GM12878 (cell line): Measurements from ENCODE around the gene JRKL. TPM values are rescaled to one million over a fixed set of nuclear protein-coding genes. Genes with fewer than 3 reads are reported as not detected.

ENCODE experiments used
- ATAC-seq: fragments of 200-7000 bp; cut with Tn5 transposase; 3 replicates; pipeline ENCODE4 v1.9.1; 2020; ENCODE audit warnings: mild to moderate bottlenecking, moderate library complexity
- BruUV-seq: library from RNA; stranded (reverse); fragments of 400-500 nt; replicated peaks from 2 replicates; lab custom pipeline; 2021; lab: Mats Ljungman, UMichigan
- CTCF ChIA-PET: fragments of 300-600 bp; sonication (Branson Sonifier 250); formaldehyde crosslinking; extraction: SDS; loops from one replicate; lab custom pipeline; 2021; ENCODE audit warnings: inconsistent platforms; lab: Yijun Ruan, JAX
- POLR2A ChIA-PET: fragments of 350-600 bp; formaldehyde crosslinking; extraction: SDS; loops from one replicate; lab custom pipeline; 2021; ENCODE audit warnings: inconsistent platforms; lab: Charles Lee
- RAD21 ChIA-PET: fragments of 300-600 bp; sonication (Branson Sonifier 250); formaldehyde crosslinking; loops from one replicate; lab custom pipeline; 2023; ENCODE audit warnings: antibody characterized with exemption; ENCODE audit not compliant: unreplicated experiment; lab: Charles Lee
- SMC1A ChIA-PET: fragments of 300-600 bp; sonication (Branson Sonifier 250); formaldehyde crosslinking; loops from one replicate; lab custom pipeline; 2023; ENCODE audit not compliant: unreplicated experiment, uncharacterized antibody; lab: Charles Lee
- DNase-seq: peaks from one replicate; pipeline ENCODE4 v3.0.0-alpha.2; 2011; ENCODE audit warnings: low read depth, low spot score
- FAIRE-seq: peaks from 3 replicates; lab custom pipeline; 2011; peaks lifted over from hg19 to GRCh38; lab: Jason Lieb, UNC
- H2AFZ ChIP-seq: 2 replicates; pipeline ENCODE4 v1.6.0; 2011; ENCODE audit warnings: low read depth, low read length, control low read depth; ENCODE audit not compliant: control insufficient read depth
- H3K27ac ChIP-seq: 2 replicates; pipeline ENCODE4 v1.5.1; 2011; ENCODE audit warnings: control low read depth; ENCODE audit not compliant: control insufficient read depth, insufficient read depth
- H3K27me3 ChIP-seq, 2 experiments: replicated peaks in 1 of 2; 2 replicates each; pipeline versions ENCODE4 v1.6.0 to v1.6.1; 2011; ENCODE audit warnings: low read length in 1 of 2; ENCODE audit not compliant: control insufficient read depth in 2 of 2, insufficient read depth in 2 of 2
- H3K36me3 ChIP-seq, 2 experiments: 2 replicates each; pipeline ENCODE4 v1.5.1; 2011; ENCODE audit warnings: low read length in 1 of 2; ENCODE audit not compliant: control insufficient read depth in 2 of 2, insufficient read depth in 2 of 2
- H3K4me1 ChIP-seq: 2 replicates; pipeline ENCODE4 v1.6.1; 2011; ENCODE audit warnings: mild to moderate bottlenecking, low read length, moderate library complexity, mixed read lengths; ENCODE audit not compliant: control insufficient read depth, insufficient read depth
- H3K4me2 ChIP-seq: 2 replicates; pipeline ENCODE4 v1.6.0; 2011; ENCODE audit warnings: control low read depth; ENCODE audit not compliant: control insufficient read depth, insufficient read depth
- H3K4me3 ChIP-seq: fragments of 200-600 bp; sonication (generic); 2 replicates; pipeline ENCODE4 v1.5.1; 2016
- H3K79me2 ChIP-seq: 2 replicates; pipeline ENCODE4 v1.6.0; 2011; ENCODE audit warnings: low read length; ENCODE audit not compliant: control insufficient read depth, insufficient read depth
- H3K9ac ChIP-seq: 2 replicates; pipeline ENCODE4 v1.8.0; 2011; ENCODE audit warnings: low read length, control low read depth, mixed read lengths; ENCODE audit not compliant: control insufficient read depth, insufficient read depth
- H3K9me3 ChIP-seq: replicated peaks from 3 replicates; pipeline ENCODE4 v1.5.1; 2011; ENCODE audit warnings: mild to moderate bottlenecking, low read length; ENCODE audit not compliant: control insufficient read depth, insufficient read depth
- H4K20me1 ChIP-seq: 2 replicates; pipeline ENCODE4 v1.6.0; 2011; ENCODE audit not compliant: control insufficient read depth, insufficient read depth
- CBX5 ChIP-seq: sonication (generic); IDR thresholded peaks from 2 replicates; pipeline ENCODE4 v1.6.1; 2016; ENCODE audit warnings: low read depth, moderate library complexity, mild to moderate bottlenecking, inconsistent platforms
- EGR1 ChIP-seq, 2 experiments: IDR thresholded peaks; 1 replicate in 1 of 2; 2 replicates in 1 of 2; pipeline ENCODE4 v1.6.1; 2011 to 2012; ENCODE audit warnings: low read depth in 2 of 2, low read length in 2 of 2, borderline replicate concordance in 1 of 2, mild to moderate bottlenecking in 1 of 2, moderate library complexity in 1 of 2
- JUND ChIP-seq: IDR thresholded peaks from 2 replicates; pipeline ENCODE4 v1.6.1; 2012; ENCODE audit warnings: low read depth, mild to moderate bottlenecking, low read length, improper control_type of control experiment, moderate library complexity
- POLR2AphosphoS2 ChIP-seq: IDR thresholded peaks from 2 replicates; pipeline ENCODE4 v1.6.1; 2011; ENCODE audit warnings: low read depth, mild to moderate bottlenecking, low read length, improper control_type of control experiment, moderate library complexity
- SMAD5 ChIP-seq: IDR thresholded peaks from 2 replicates; pipeline ENCODE4 v1.6.1; 2016; ENCODE audit warnings: antibody characterized with exemption, low read depth
- STAT3 ChIP-seq: IDR thresholded peaks from 2 replicates; pipeline ENCODE4 v1.6.1; 2011; ENCODE audit warnings: low read depth, low read length, improper control_type of control experiment
- ZNF217 ChIP-seq: fragments of 450-650 bp; IDR thresholded peaks from 2 replicates; pipeline ENCODE4 v1.6.1; 2017; ENCODE audit warnings: antibody characterized with exemption, mild to moderate bottlenecking
- WGBS: methylation state at CpG from one replicate; pipeline ENCODE4 v1.1.6; 2016; ENCODE audit warnings: low lambda C conversion rate; ENCODE audit not compliant: insufficient replicate concordance, insufficient coverage; ENCODE audit errors: missing lambda C conversion rate; 5-methylcytosine and 5-hydroxymethylcytosine counted together
- in situ Hi-C: fragments of 300-500 bp; cut with MboI; formaldehyde crosslinking; loops from 9 replicates; pipeline ENCODE4 v1.14.3; 2018; ENCODE audit warnings: mixed read lengths
- intact Hi-C: fragments of 100-400 bp; cut with micrococcal nuclease; formaldehyde crosslinking; loops from one replicate; pipeline ENCODE4 v1.14.2; 2022; ENCODE audit not compliant: unreplicated experiment
- polyA plus RNA-seq, 11 experiments: library from polyadenylated mRNA; depleted of rRNA in 4 of 11; unstranded in 6 of 11; stranded (reverse) in 5 of 11; fragments of >200 nt; fragmentation: Nextera tagmentation in 4 of 11; fragmentation: Illumina TruSeq in 1 of 11; extraction: Ambion mirVana in 4 of 11; extraction: Trizol in 1 of 11; gene quantifications; 1 replicate in 1 of 11; 2 replicates in 10 of 11; pipeline versions ENCODE4 v1.2.1 to v1.2.3, GENCODE V29; 2011 to 2016; ENCODE audit warnings: inconsistent platforms in 2 of 11, missing spikeins in 2 of 11, low read depth in 1 of 11
- total RNA-seq, 4 experiments: library from RNA; depleted of rRNA in 3 of 4; stranded (reverse); fragments of >200 nt in 3 of 4; fragmentation: Illumina TruSeq in 1 of 4; extraction: Trizol in 1 of 4; gene quantifications; 2 replicates each; pipeline versions ENCODE4 v1.2.1 to v1.2.3, GENCODE V29; 2013 to 2021
- TF ChIP-seq, protein P1 (sequence below): IDR thresholded peaks from 2 replicates; pipeline ENCODE4 v1.6.1; 2011; ENCODE audit warnings: borderline replicate concordance, low read depth, mild to moderate bottlenecking, moderate library complexity, low read length; ENCODE audit not compliant: insufficient read depth, poor library complexity, severe bottlenecking
- TF ChIP-seq, protein P2 (sequence below): fragments of 450-650 bp; IDR thresholded peaks from 2 replicates; pipeline ENCODE4 v1.6.1; 2017; ENCODE audit warnings: mild to moderate bottlenecking

The JRKL gene
- total and polyA plus RNA-seq, 10 of the 15 experiments (the other 5 are each of a cell fraction or from before 2014, with no cell fraction given) = 3.8 to 12.4 (median 8.5) TPM

GRCh38 chr11:96366024-96366423 lies 23.8 kb upstream of the JRKL start:
- H3K79me2 ChIP-seq = no peaks in the 10 kb centered on the region
- peaks cover 0 to 4% of the 10 kb centered on the region in 2 experiments; a peak in 2 of 4 replicates for H3K36me3 ChIP-seq
- H3K4me3 ChIP-seq = no peak overlapping the region
- intact Hi-C loops = no loop called here
- no peak overlapping the region for H3K27ac ChIP-seq
- RAD21 ChIA-PET = no interaction called here
- no peak overlapping the region for H3K4me2 ChIP-seq
- 88% methylated on average over 1 of the region's 1 CpG for WGBS
- H2AFZ ChIP-seq = no peak overlapping the region
- no peaks in the 10 kb centered on the region for H3K27me3 ChIP-seq
- no peaks in the 10 kb centered on the region for H3K4me1 ChIP-seq
- no peak for ATAC-seq
- in situ Hi-C loops = no loop called here
- SMC1A ChIA-PET = interaction anchor here (0.6 to 1.8 kb wide), 3 partner anchors 11 to 79 kb away, joined by 3 to 5 read pairs (median 3); no protein-coding TSS in a partner anchor
- POLR2A ChIA-PET = interaction anchor here (1.0 kb wide), 1 partner anchor 24 kb away, joined by 3 read pairs; the partner anchor contains the start of genes CCDC82 and JRKL
- H3K9ac ChIP-seq = no peak overlapping the region
- no peak for FAIRE-seq
- no peaks in the 10 kb centered on the region for H4K20me1 ChIP-seq
- CTCF ChIA-PET = interaction anchor here (1.5 kb wide), 2 partner anchors 22 to 28 kb away, joined by 4 read pairs; no protein-coding TSS in a partner anchor
- TF ChIP-seq STAT3 (no peak), POLR2AphosphoS2 (no peak), SMAD5 (no peak), ZNF217 (no peak), EGR1 (IDR thresholded peaks at IDR 0.05; ENCODE audit: borderline replicate concordance in 1 of 2, low read depth in 2 of 2, low read length in 2 of 2) (no peak), CBX5 (no peak), JUND (no peak)
- TF ChIP-seq, protein P1, sequence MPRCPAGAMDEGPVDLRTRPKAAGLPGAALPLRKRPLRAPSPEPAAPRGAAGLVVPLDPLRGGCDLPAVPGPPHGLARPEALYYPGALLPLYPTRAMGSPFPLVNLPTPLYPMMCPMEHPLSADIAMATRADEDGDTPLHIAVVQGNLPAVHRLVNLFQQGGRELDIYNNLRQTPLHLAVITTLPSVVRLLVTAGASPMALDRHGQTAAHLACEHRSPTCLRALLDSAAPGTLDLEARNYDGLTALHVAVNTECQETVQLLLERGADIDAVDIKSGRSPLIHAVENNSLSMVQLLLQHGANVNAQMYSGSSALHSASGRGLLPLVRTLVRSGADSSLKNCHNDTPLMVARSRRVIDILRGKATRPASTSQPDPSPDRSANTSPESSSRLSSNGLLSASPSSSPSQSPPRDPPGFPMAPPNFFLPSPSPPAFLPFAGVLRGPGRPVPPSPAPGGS = no peak
- TF ChIP-seq, protein P2, sequence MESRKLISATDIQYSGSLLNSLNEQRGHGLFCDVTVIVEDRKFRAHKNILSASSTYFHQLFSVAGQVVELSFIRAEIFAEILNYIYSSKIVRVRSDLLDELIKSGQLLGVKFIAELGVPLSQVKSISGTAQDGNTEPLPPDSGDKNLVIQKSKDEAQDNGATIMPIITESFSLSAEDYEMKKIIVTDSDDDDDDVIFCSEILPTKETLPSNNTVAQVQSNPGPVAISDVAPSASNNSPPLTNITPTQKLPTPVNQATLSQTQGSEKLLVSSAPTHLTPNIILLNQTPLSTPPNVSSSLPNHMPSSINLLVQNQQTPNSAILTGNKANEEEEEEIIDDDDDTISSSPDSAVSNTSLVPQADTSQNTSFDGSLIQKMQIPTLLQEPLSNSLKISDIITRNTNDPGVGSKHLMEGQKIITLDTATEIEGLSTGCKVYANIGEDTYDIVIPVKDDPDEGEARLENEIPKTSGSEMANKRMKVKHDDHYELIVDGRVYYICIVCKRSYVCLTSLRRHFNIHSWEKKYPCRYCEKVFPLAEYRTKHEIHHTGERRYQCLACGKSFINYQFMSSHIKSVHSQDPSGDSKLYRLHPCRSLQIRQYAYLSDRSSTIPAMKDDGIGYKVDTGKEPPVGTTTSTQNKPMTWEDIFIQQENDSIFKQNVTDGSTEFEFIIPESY = no peak
- TF ChIP-seq, all 136 proteins: peak for 0
- BruUV-seq = no TSS peak
- no peak for DNase-seq
- H3K9me3 ChIP-seq = peaks cover 7% of the 10 kb centered on the region; the same call in 2 of the 3 replicates
